OCI-LY1 (cell line): ENCODE results near the gene CAT.

ENCODE experiments used
- H2AFZ ChIP-seq: fragments of 200-600 bp; sonication (generic), shearing (Covaris generic); 2 replicates; pipeline ENCODE4 v1.6.0; 2014; ENCODE audit warnings: antibody characterized with exemption, mild to moderate bottlenecking, low read length
- H3F3A ChIP-seq: fragments of 200-600 bp; sonication (generic), shearing (Covaris generic); 2 replicates; pipeline ENCODE4 v1.6.0; 2014; ENCODE audit warnings: mild to moderate bottlenecking, antibody characterized with exemption, low read length, moderate library complexity; ENCODE audit not compliant: insufficient read depth
- H3K27ac ChIP-seq: fragments of 200-600 bp; sonication (generic); 2 replicates; pipeline ENCODE4 v1.5.1; 2014; ENCODE audit warnings: low read length, mixed run types, mild to moderate bottlenecking, low read depth; ENCODE audit not compliant: poor library complexity, severe bottlenecking
- H3K27me3 ChIP-seq: fragments of 200-600 bp; sonication (generic); 2 replicates; pipeline ENCODE4 v1.6.0; 2014; ENCODE audit warnings: antibody characterized with exemption, mild to moderate bottlenecking, low read length, moderate library complexity; ENCODE audit not compliant: insufficient read depth
- H3K36me3 ChIP-seq: fragments of 200-600 bp; sonication (generic); 2 replicates; pipeline ENCODE4 v1.6.1; 2014; ENCODE audit warnings: mild to moderate bottlenecking, antibody characterized with exemption, low read length, moderate library complexity, mixed read lengths; ENCODE audit not compliant: insufficient read depth
- H3K4me1 ChIP-seq: fragments of 200-600 bp; sonication (generic); 2 replicates; pipeline ENCODE4 v1.5.1; 2014; ENCODE audit warnings: mild to moderate bottlenecking, low read length, moderate library complexity; ENCODE audit not compliant: insufficient read depth, severe bottlenecking
- H3K4me2 ChIP-seq: fragments of 200-600 bp; sonication (generic), shearing (Covaris generic); 2 replicates; pipeline ENCODE4 v1.6.1; 2014; ENCODE audit warnings: low read length
- H3K4me3 ChIP-seq: fragments of 200-600 bp; sonication (generic); 2 replicates; pipeline ENCODE4 v1.5.1; 2014; ENCODE audit warnings: low read length, low read depth, mild to moderate bottlenecking, mixed read lengths; ENCODE audit not compliant: poor library complexity, severe bottlenecking
- H3K79me2 ChIP-seq: fragments of 200-600 bp; shearing (Covaris generic); 2 replicates; pipeline ENCODE4 v1.6.1; 2016; ENCODE audit warnings: mixed run types, low read length, mixed read lengths; ENCODE audit not compliant: insufficient read depth
- H3K9ac ChIP-seq: fragments of 200-600 bp; sonication (generic), shearing (Covaris generic); 2 replicates; pipeline ENCODE4 v1.6.1; 2014; ENCODE audit warnings: mild to moderate bottlenecking, low read length, mixed read lengths
- H3K9me2 ChIP-seq: fragments of 200-600 bp; sonication (generic), shearing (Covaris generic); 2 replicates; pipeline ENCODE4 v1.6.1; 2014; ENCODE audit warnings: low read depth, mild to moderate bottlenecking, low read length, mixed read lengths
- H3K9me3 ChIP-seq: fragments of 200-600 bp; shearing (Covaris generic); 2 replicates; pipeline ENCODE4 v1.6.1; 2014; ENCODE audit warnings: low read length, mixed read lengths
- H4K20me1 ChIP-seq: fragments of 200-600 bp; sonication (generic), shearing (Covaris generic); 2 replicates; pipeline ENCODE4 v1.6.0; 2016; ENCODE audit warnings: mild to moderate bottlenecking, low read length; ENCODE audit not compliant: insufficient read depth
- CTCF ChIP-seq: fragments of 200-600 bp; sonication (generic), shearing (Covaris generic); IDR thresholded peaks from 2 replicates; pipeline ENCODE4 v1.5.1; 2017; ENCODE audit warnings: mild to moderate bottlenecking, antibody characterized with exemption, low read length, moderate library complexity, mixed read lengths
- EZH2 ChIP-seq: fragments of 200-600 bp; sonication (generic), shearing (Covaris generic); IDR thresholded peaks from 2 replicates; pipeline ENCODE4 v1.8.0; 2017; ENCODE audit warnings: borderline replicate concordance, mixed run types, mild to moderate bottlenecking, antibody characterized with exemption, low read length, moderate library complexity, mixed read lengths

The CAT gene

GRCh38 chr11:34404280-34404679 is 34.5 kb upstream of the CAT start:
- Histone ChIP-seq H3K4me2 (no peak overlapping the region), H3K79me2 (no peaks in the 10 kb centered on the region), H3K4me3 (no peak overlapping the region), H3K27me3 (0 out of 2 replicates have a peak, but pooled peaks cover 4% of the 10 kb centered on the region), H2AFZ (no peak overlapping the region), H3K9me3 (no peaks in the 10 kb centered on the region), H3K9me2 (no peaks in the 10 kb centered on the region), H3F3A (no peaks in the 10 kb centered on the region), H3K36me3 (no peaks in the 10 kb centered on the region), H3K9ac (no peak overlapping the region), H3K27ac (no peak overlapping the region), H4K20me1 (no peaks in the 10 kb centered on the region), H3K4me1 (no peaks in the 10 kb centered on the region)
- no peak for TF ChIP-seq CTCF
- no peak for TF ChIP-seq EZH2

GRCh38 chr11:34405079-34405858 is 33.5 kb upstream of the CAT start:
- Histone ChIP-seq H3K79me2 (no peaks in the 10 kb centered on the region), H3F3A (no peaks in the 10 kb centered on the region), H3K27me3 (no peaks in the 10 kb centered on the region), H3K4me2 (no peak overlapping the region; the same call in 1 of the 2 replicates), H3K36me3 (no peaks in the 10 kb centered on the region), H3K4me3 (no peak overlapping the region), H3K9me3 (no peaks in the 10 kb centered on the region), H4K20me1 (no peaks in the 10 kb centered on the region), H3K4me1 (no peaks in the 10 kb centered on the region), H3K27ac (no peak overlapping the region), H3K9me2 (no peaks in the 10 kb centered on the region), H3K9ac (no peak overlapping the region), H2AFZ (no peak overlapping the region)
- TF ChIP-seq EZH2 (no peak), CTCF (no peak)

- Histone ChIP-seq H3K4me3 (no peak overlapping the region), H3K27ac (no peak overlapping the region), H3K9ac (no peak overlapping the region), H3K4me2 (no peak overlapping the region), H3F3A (no peaks in the 10 kb centered on the region), H3K9me3 (no peaks in the 10 kb centered on the region), H3K79me2 (no peaks in the 10 kb centered on the region), H2AFZ (no peak overlapping the region), H3K9me2 (no peaks in the 10 kb centered on the region), H3K36me3 (no peaks in the 10 kb centered on the region), H4K20me1 (no peaks in the 10 kb centered on the region), H3K4me1 (no peaks in the 10 kb centered on the region), H3K27me3 (no peaks in the 10 kb centered on the region)
- TF ChIP-seq CTCF, result no peak
- TF ChIP-seq EZH2, result no peak
These were observed 32.3 kb upstream of the CAT start for GRCh38 chr11:34406413-34406812.
